ENCODE data around the gene PPBP.

The PPBP gene

GRCh38 chr4:74031576-74031975 is 43.6 kb upstream of the PPBP start:
- Histone ChIP-seq H2BK120ac (ENCODE audit: low read depth, low read length) (no peak overlapping the region), H3K4me1 (ENCODE audit: control insufficient read depth, insufficient read depth, low read depth, low read length) (no peaks in the 10 kb centered on the region), H3K4me3 (ENCODE audit: insufficient read depth in 1 of 2, low read depth in 1 of 2, low read length in 2 of 2) (no peak overlapping the region), H3K79me1 (replicated peaks; ENCODE audit: low read length, poor library complexity, severe bottlenecking) (no peaks in the 10 kb centered on the region), H3K9me3 (ENCODE audit: control insufficient read depth, low read length) (no peaks in the 10 kb centered on the region), H3K36me3 (ENCODE audit: control insufficient read depth in 1 of 2, insufficient read depth in 2 of 2, low read depth in 1 of 2, low read length in 2 of 2) (no peaks in the 10 kb centered on the region), H3K23ac (ENCODE audit: low read length in 2 of 2) (no peak overlapping the region), H2BK15ac (ENCODE audit: low read depth, poor library complexity, severe bottlenecking) (no peak overlapping the region), H3K27me3 (ENCODE audit: control insufficient read depth in 1 of 2, insufficient read depth in 1 of 2, low read length in 2 of 2) (no peaks in the 10 kb centered on the region), H2AK5ac (ENCODE audit: low read length, severe bottlenecking) (no peak overlapping the region), H3K4me2 (ENCODE audit: low read length, poor library complexity, severe bottlenecking) (no peak overlapping the region), H4K8ac (ENCODE audit: low read length) (no peak overlapping the region), H3K18ac (ENCODE audit: low read depth in 1 of 2, low read length in 2 of 2) (peak overlapping the region in 1 of 2 experiments; percentile 45), H2AFZ (ENCODE audit: low read depth, low read length) (no peak overlapping the region), H3K9ac (ENCODE audit: low read length) (no peak overlapping the region), H3K14ac (ENCODE audit: low read length in 2 of 2) (no peak overlapping the region), H2BK12ac (ENCODE audit: low read length in 2 of 2) (no peak overlapping the region), H4K91ac (ENCODE audit: low read length) (no peak overlapping the region), H3K4ac (ENCODE audit: low read depth in 1 of 2, low read length in 2 of 2) (no peak overlapping the region), H3K27ac (ENCODE audit: low read length, poor library complexity, severe bottlenecking) (no peak overlapping the region), H2BK5ac (ENCODE audit: low read depth, low read length, poor library complexity, severe bottlenecking) (no peak overlapping the region)
- DNase-seq, result no peak

GRCh38 chr4:74030285-74030684 is 42.3 kb upstream of the PPBP start:
- H3K27me3 ChIP-seq (ENCODE audit: control insufficient read depth in 1 of 2, insufficient read depth in 1 of 2, low read length in 2 of 2), result no peaks in the 10 kb centered on the region

GRCh38 chr4:74028504-74028903 is 40.5 kb upstream of the PPBP start:
- Histone ChIP-seq H4K91ac (ENCODE audit: low read length) (no peak overlapping the region), H3K18ac (ENCODE audit: low read depth in 1 of 2, low read length in 2 of 2) (no peak overlapping the region), H3K4me2 (ENCODE audit: low read length, poor library complexity, severe bottlenecking) (no peak overlapping the region), H3K14ac (ENCODE audit: low read length in 2 of 2) (no peak overlapping the region), H4K8ac (ENCODE audit: low read length) (no peak overlapping the region), H2BK120ac (ENCODE audit: low read depth, low read length) (no peak overlapping the region), H2AK5ac (ENCODE audit: low read length, severe bottlenecking) (no peak overlapping the region), H3K4me3 (ENCODE audit: insufficient read depth in 1 of 2, low read depth in 1 of 2, low read length in 2 of 2) (no peak overlapping the region), H3K79me1 (replicated peaks; ENCODE audit: low read length, poor library complexity, severe bottlenecking) (no peaks in the 10 kb centered on the region), H2AFZ (ENCODE audit: low read depth, low read length) (no peak overlapping the region), H3K4me1 (ENCODE audit: control insufficient read depth, insufficient read depth, low read depth, low read length) (no peaks in the 10 kb centered on the region), H3K36me3 (ENCODE audit: control insufficient read depth in 1 of 2, insufficient read depth in 2 of 2, low read depth in 1 of 2, low read length in 2 of 2) (no peaks in the 10 kb centered on the region), H3K27ac (ENCODE audit: low read length, poor library complexity, severe bottlenecking) (no peak overlapping the region), H2BK5ac (ENCODE audit: low read depth, low read length, poor library complexity, severe bottlenecking) (no peak overlapping the region), H3K9ac (ENCODE audit: low read length) (no peak overlapping the region), H3K9me3 (ENCODE audit: control insufficient read depth, low read length) (peaks cover 15% of the 10 kb centered on the region), H3K23ac (ENCODE audit: low read length in 2 of 2) (no peak overlapping the region), H3K4ac (ENCODE audit: low read depth in 1 of 2, low read length in 2 of 2) (no peak overlapping the region), H2BK12ac (ENCODE audit: low read length in 2 of 2) (no peak overlapping the region), H3K27me3 (ENCODE audit: control insufficient read depth in 1 of 2, insufficient read depth in 1 of 2, low read length in 2 of 2) (no peaks in the 10 kb centered on the region), H2BK15ac (ENCODE audit: low read depth, poor library complexity, severe bottlenecking) (no peak overlapping the region)
- DNase-seq, result no peak
- WGBS, result no CpG with 5 or more reads among the region's 1 CpG

More at GRCh38 chr4:74030285-74030684, 42.3 kb upstream of the PPBP start:
- DNase-seq, result no peak
- Histone ChIP-seq H4K8ac (ENCODE audit: low read length) (no peak overlapping the region), H3K4me3 (ENCODE audit: insufficient read depth in 1 of 2, low read depth in 1 of 2, low read length in 2 of 2) (no peak overlapping the region), H3K4me2 (ENCODE audit: low read length, poor library complexity, severe bottlenecking) (no peak overlapping the region), H4K91ac (ENCODE audit: low read length) (no peak overlapping the region), H3K79me1 (replicated peaks; ENCODE audit: low read length, poor library complexity, severe bottlenecking) (no peaks in the 10 kb centered on the region), H3K4me1 (ENCODE audit: control insufficient read depth, insufficient read depth, low read depth, low read length) (no peaks in the 10 kb centered on the region), H2BK5ac (ENCODE audit: low read depth, low read length, poor library complexity, severe bottlenecking) (no peak overlapping the region), H3K4ac (ENCODE audit: low read depth in 1 of 2, low read length in 2 of 2) (no peak overlapping the region), H3K23ac (ENCODE audit: low read length in 2 of 2) (no peak overlapping the region), H2AFZ (ENCODE audit: low read depth, low read length) (no peak overlapping the region), H2BK15ac (ENCODE audit: low read depth, poor library complexity, severe bottlenecking) (no peak overlapping the region), H3K9ac (ENCODE audit: low read length) (no peak overlapping the region), H2BK12ac (ENCODE audit: low read length in 2 of 2) (no peak overlapping the region), H3K14ac (ENCODE audit: low read length in 2 of 2) (no peak overlapping the region), H3K36me3 (ENCODE audit: control insufficient read depth in 1 of 2, insufficient read depth in 2 of 2, low read depth in 1 of 2, low read length in 2 of 2) (no peaks in the 10 kb centered on the region), H3K9me3 (ENCODE audit: control insufficient read depth, low read length) (peaks cover 9% of the 10 kb centered on the region), H2AK5ac (ENCODE audit: low read length, severe bottlenecking) (no peak overlapping the region), H2BK120ac (ENCODE audit: low read depth, low read length) (no peak overlapping the region), H3K27ac (ENCODE audit: low read length, poor library complexity, severe bottlenecking) (no peak overlapping the region), H3K18ac (ENCODE audit: low read depth in 1 of 2, low read length in 2 of 2) (no peak overlapping the region)

GRCh38 chr4:74023709-74024108 is 35.7 kb upstream of the PPBP start:
- Histone ChIP-seq H3K36me3 (ENCODE audit: control insufficient read depth in 1 of 2, insufficient read depth in 2 of 2, low read depth in 1 of 2, low read length in 2 of 2) (no peaks in the 10 kb centered on the region), H2AK5ac (ENCODE audit: low read length, severe bottlenecking) (no peak overlapping the region)
- WGBS, result 93% methylated on average over 1 of the region's 2 CpGs

More at GRCh38 chr4:74023709-74024108, 35.7 kb upstream of the PPBP start:
- Histone ChIP-seq H2BK12ac (ENCODE audit: low read length in 2 of 2) (no peak overlapping the region), H3K9ac (ENCODE audit: low read length) (no peak overlapping the region), H2AFZ (ENCODE audit: low read depth, low read length) (no peak overlapping the region), H3K14ac (ENCODE audit: low read length in 2 of 2) (no peak overlapping the region), H3K79me1 (replicated peaks; ENCODE audit: low read length, poor library complexity, severe bottlenecking) (no peaks in the 10 kb centered on the region), H2BK5ac (ENCODE audit: low read depth, low read length, poor library complexity, severe bottlenecking) (no peak overlapping the region), H3K27ac (ENCODE audit: low read length, poor library complexity, severe bottlenecking) (no peak overlapping the region), H3K23ac (ENCODE audit: low read length in 2 of 2) (no peak overlapping the region), H3K4ac (ENCODE audit: low read depth in 1 of 2, low read length in 2 of 2) (no peak overlapping the region), H3K18ac (ENCODE audit: low read depth in 1 of 2, low read length in 2 of 2) (no peak overlapping the region), H4K91ac (ENCODE audit: low read length) (no peak overlapping the region), H3K4me1 (ENCODE audit: control insufficient read depth, insufficient read depth, low read depth, low read length) (no peaks in the 10 kb centered on the region), H3K4me2 (ENCODE audit: low read length, poor library complexity, severe bottlenecking) (no peak overlapping the region), H3K4me3 (ENCODE audit: insufficient read depth in 1 of 2, low read depth in 1 of 2, low read length in 2 of 2) (no peak overlapping the region), H2BK15ac (ENCODE audit: low read depth, poor library complexity, severe bottlenecking) (no peak overlapping the region), H2BK120ac (ENCODE audit: low read depth, low read length) (no peak overlapping the region), H4K8ac (ENCODE audit: low read length) (no peak overlapping the region), H3K9me3 (ENCODE audit: control insufficient read depth, low read length) (peaks cover 15% of the 10 kb centered on the region), H3K27me3 (ENCODE audit: control insufficient read depth in 1 of 2, insufficient read depth in 1 of 2, low read length in 2 of 2) (no peaks in the 10 kb centered on the region)
- no peak for DNase-seq
